T1000 (cell line): ENCODE results near the gene PSME1.
A peak's percentile ranks its signal among the peaks of the same experiment; 100 is the strongest.

Experiments
- DNase-seq: peaks from one replicate; lab custom pipeline; 2025; ENCODE audit warnings: mixed read lengths; lab: John Stamatoyannopoulos, UW

PSME1 gene

GRCh38 chr14:24135834-24136683 is at the start of gene PSME1:
Gene PSME1, plus strand, starts transcription at chr14:24136194. Its CDS starts 69 bp downstream, at chr14:24136263.
- peak; percentile 79 for DNase-seq

- DNase-seq, result no peak
Measured at GRCh38 chr14:24087004-24087403, 49.0 kb upstream of the PSME1 start.

- DNase-seq, result no peak
Measured at GRCh38 chr14:24088095-24088494, 47.9 kb upstream of the PSME1 start.

- DNase-seq, result no peak
Measured at GRCh38 chr14:24089890-24090289, 46.1 kb upstream of the PSME1 start.

- no peak for DNase-seq
Measured at GRCh38 chr14:24092110-24092504, 43.9 kb upstream of the PSME1 start.

- no peak for DNase-seq
Measured at GRCh38 chr14:24092505-24093206, 43.3 kb upstream of the PSME1 start.

GRCh38 chr14:24093207-24093900 is 42.6 kb upstream of the PSME1 start:
- DNase-seq, result no peak

- DNase-seq, result peak; percentile 79
Measured at GRCh38 chr14:24093901-24094840, 41.8 kb upstream of the PSME1 start, which contains the start of gene PCK2. Gene PCK2, plus strand, starts transcription at chr14:24094311. Its CDS starts 95 bp downstream, at chr14:24094406.

- DNase-seq, result no peak
Measured at GRCh38 chr14:24094841-24095270, 41.1 kb upstream of the PSME1 start.

GRCh38 chr14:24095271-24096068 is 40.5 kb upstream of the PSME1 start:
- DNase-seq, result no peak

- no peak for DNase-seq
Measured at GRCh38 chr14:24096545-24097181, 39.3 kb upstream of the PSME1 start.

- no peak for DNase-seq
Measured at GRCh38 chr14:24098229-24098926, 37.6 kb upstream of the PSME1 start.

GRCh38 chr14:24098927-24099813 is 36.8 kb upstream of the PSME1 start:
- no peak for DNase-seq

- no peak for DNase-seq
Measured at GRCh38 chr14:24100197-24100981, 35.6 kb upstream of the PSME1 start.

- DNase-seq, result no peak
Measured at GRCh38 chr14:24100982-24101494, 35.0 kb upstream of the PSME1 start.

- no peak for DNase-seq
Measured at GRCh38 chr14:24102357-24103048, 33.5 kb upstream of the PSME1 start.

- no peak for DNase-seq
Measured at GRCh38 chr14:24103451-24103850, 32.5 kb upstream of the PSME1 start.
